ENCODE measurements around the gene TMEM63A.

Gene TMEM63A

DNA sequence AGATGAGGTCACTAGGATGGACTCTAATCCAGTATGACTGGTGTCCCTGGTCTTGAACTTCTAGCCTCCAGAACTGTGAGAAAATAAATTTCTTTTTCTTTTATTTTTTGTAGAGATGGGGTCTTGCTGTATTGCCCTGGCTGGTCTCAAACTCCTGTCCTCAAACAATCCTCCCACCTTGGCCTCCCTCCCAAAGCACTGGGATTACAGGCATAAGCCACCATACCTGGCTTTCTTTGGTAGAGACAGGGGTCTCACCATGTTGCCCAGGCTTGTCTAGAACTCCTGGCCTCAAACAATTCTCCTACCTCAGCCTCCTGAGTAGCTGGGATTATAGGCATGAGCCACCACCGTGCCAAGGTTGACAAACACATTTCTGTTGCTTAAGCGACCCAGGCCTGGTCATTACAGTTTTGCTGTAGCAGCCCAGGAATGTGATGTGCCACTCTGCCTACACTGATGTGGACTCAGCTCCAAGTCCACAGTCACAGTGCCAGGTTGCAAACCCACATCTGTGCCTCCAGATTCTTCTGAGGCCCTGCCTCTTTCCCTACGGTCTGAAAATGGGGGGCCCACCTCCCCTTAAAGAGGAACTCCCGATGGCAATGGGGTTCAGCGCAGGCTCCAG is 25.9 kb upstream of the TMEM63A start:
- Histone ChIP-seq H3K9me2 (replicated peaks; ENCODE audit: insufficient read depth, low read length) (no peaks in the 10 kb centered on the region), H3K79me2 (ENCODE audit: low read length) (no peaks in the 10 kb centered on the region), H3K27ac (ENCODE audit: low read length) (no peak overlapping the region), H2AFZ (ENCODE audit: low read length) (no peak overlapping the region), H3K4me1 (ENCODE audit: low read length) (peaks cover 5% of the 10 kb centered on the region; the same call in 1 of the 2 replicates), H3F3A (ENCODE audit: insufficient read depth, low read length) (no peaks in the 10 kb centered on the region), H3K27me3 (replicated peaks; ENCODE audit: insufficient read depth, low read length) (no peaks in the 10 kb centered on the region), H3K9me3 (replicated peaks; ENCODE audit: insufficient read depth, low read length) (no peaks in the 10 kb centered on the region), H3K9ac (ENCODE audit: low read length) (no peak overlapping the region), H3K4me2 (ENCODE audit: low read depth, low read length) (no peak overlapping the region), H3K4me3 (ENCODE audit: low read length) (no peak overlapping the region), H3K36me3 (replicated peaks; ENCODE audit: insufficient read depth, low read length) (no peaks in the 10 kb centered on the region), H4K20me1 (ENCODE audit: insufficient read depth, low read length) (no peaks in the 10 kb centered on the region)
- TF ChIP-seq EZH2phosphoT487 (IDR thresholded peaks at IDR 0.05; ENCODE audit: low read length) (no peak), EZH2 (optimal IDR thresholded peaks at IDR 0.05; ENCODE audit: low read depth, low read length) (no peak), CTCF (IDR thresholded peaks at IDR 0.05; ENCODE audit: low read length) (no peak)
- no peak for DNase-seq

DNA sequence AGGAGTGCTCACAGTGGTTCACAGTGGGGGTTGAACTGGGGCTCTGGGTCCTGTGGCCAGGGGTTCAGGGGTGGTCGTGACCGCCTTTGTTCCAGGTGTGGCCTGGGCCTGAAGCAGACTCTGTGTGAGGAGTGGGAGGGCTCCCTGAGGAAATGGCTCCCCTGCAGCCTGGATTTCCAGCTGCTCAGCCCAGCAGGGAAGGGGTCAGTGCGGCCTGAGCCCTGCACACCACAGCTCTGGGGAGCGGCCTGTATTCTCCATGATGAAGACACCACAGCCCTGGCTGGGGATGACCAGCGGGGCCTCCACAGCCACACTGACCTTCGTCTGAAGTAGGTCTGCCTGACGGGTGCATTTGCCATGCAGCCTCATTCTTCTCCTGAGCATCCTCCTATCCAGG is 25.2 kb upstream of the TMEM63A start:
- no peaks in the 10 kb centered on the region for H3K9me2 ChIP-seq (replicated peaks; ENCODE audit: insufficient read depth, low read length)
- H3K79me2 ChIP-seq (ENCODE audit: low read length), result no peaks in the 10 kb centered on the region
- no peaks in the 10 kb centered on the region for H3K27me3 ChIP-seq (replicated peaks; ENCODE audit: insufficient read depth, low read length)
- no peak for DNase-seq
- H2AFZ ChIP-seq (ENCODE audit: low read length), result no peak overlapping the region
- no peaks in the 10 kb centered on the region for H3F3A ChIP-seq (ENCODE audit: insufficient read depth, low read length)
- no peak overlapping the region for H3K9ac ChIP-seq (ENCODE audit: low read length)
- H3K27ac ChIP-seq (ENCODE audit: low read length), result no peak overlapping the region
- no peak overlapping the region for H3K4me2 ChIP-seq (ENCODE audit: low read depth, low read length)
- H3K9me3 ChIP-seq (replicated peaks; ENCODE audit: insufficient read depth, low read length), result no peaks in the 10 kb centered on the region
- peaks cover 5% of the 10 kb centered on the region; the same call in 1 of the 2 replicates for H3K4me1 ChIP-seq (ENCODE audit: low read length)
- TF ChIP-seq EZH2 (optimal IDR thresholded peaks at IDR 0.05; ENCODE audit: low read depth, low read length) (no peak), CTCF (IDR thresholded peaks at IDR 0.05; ENCODE audit: low read length) (no peak), EZH2phosphoT487 (IDR thresholded peaks at IDR 0.05; ENCODE audit: low read length) (no peak)
- H4K20me1 ChIP-seq (ENCODE audit: insufficient read depth, low read length), result no peaks in the 10 kb centered on the region
- H3K36me3 ChIP-seq (replicated peaks; ENCODE audit: insufficient read depth, low read length), result no peaks in the 10 kb centered on the region
- H3K4me3 ChIP-seq (ENCODE audit: low read length), result no peak overlapping the region

GRCh38 chr1:225906467-225906866 is 24.3 kb upstream of the TMEM63A start:
- no peaks in the 10 kb centered on the region for H3K27me3 ChIP-seq (replicated peaks; ENCODE audit: insufficient read depth, low read length)
- H2AFZ ChIP-seq (ENCODE audit: low read length), result no peak overlapping the region
- TF ChIP-seq CTCF (IDR thresholded peaks at IDR 0.05; ENCODE audit: low read length) (no peak), EZH2phosphoT487 (IDR thresholded peaks at IDR 0.05; ENCODE audit: low read length) (no peak), EZH2 (optimal IDR thresholded peaks at IDR 0.05; ENCODE audit: low read depth, low read length) (no peak)
- H3K9ac ChIP-seq (ENCODE audit: low read length), result no peak overlapping the region
- H3K27ac ChIP-seq (ENCODE audit: low read length), result no peak overlapping the region
- no peak overlapping the region for H3K4me2 ChIP-seq (ENCODE audit: low read depth, low read length)
- no peaks in the 10 kb centered on the region for H3F3A ChIP-seq (ENCODE audit: insufficient read depth, low read length)
- no peaks in the 10 kb centered on the region for H3K9me3 ChIP-seq (replicated peaks; ENCODE audit: insufficient read depth, low read length)
- no peaks in the 10 kb centered on the region for H3K79me2 ChIP-seq (ENCODE audit: low read length)
- no peaks in the 10 kb centered on the region for H3K36me3 ChIP-seq (replicated peaks; ENCODE audit: insufficient read depth, low read length)
- H4K20me1 ChIP-seq (ENCODE audit: insufficient read depth, low read length), result no peaks in the 10 kb centered on the region
- H3K4me3 ChIP-seq (ENCODE audit: low read length), result no peak overlapping the region
- no peak for DNase-seq
- H3K9me2 ChIP-seq (replicated peaks; ENCODE audit: insufficient read depth, low read length), result no peaks in the 10 kb centered on the region
- peaks cover 5% of the 10 kb centered on the region; the same call in 1 of the 2 replicates for H3K4me1 ChIP-seq (ENCODE audit: low read length)

All from MM.1S (cell line).